ENCODE measurements around the gene SMAP1.

DNA sequence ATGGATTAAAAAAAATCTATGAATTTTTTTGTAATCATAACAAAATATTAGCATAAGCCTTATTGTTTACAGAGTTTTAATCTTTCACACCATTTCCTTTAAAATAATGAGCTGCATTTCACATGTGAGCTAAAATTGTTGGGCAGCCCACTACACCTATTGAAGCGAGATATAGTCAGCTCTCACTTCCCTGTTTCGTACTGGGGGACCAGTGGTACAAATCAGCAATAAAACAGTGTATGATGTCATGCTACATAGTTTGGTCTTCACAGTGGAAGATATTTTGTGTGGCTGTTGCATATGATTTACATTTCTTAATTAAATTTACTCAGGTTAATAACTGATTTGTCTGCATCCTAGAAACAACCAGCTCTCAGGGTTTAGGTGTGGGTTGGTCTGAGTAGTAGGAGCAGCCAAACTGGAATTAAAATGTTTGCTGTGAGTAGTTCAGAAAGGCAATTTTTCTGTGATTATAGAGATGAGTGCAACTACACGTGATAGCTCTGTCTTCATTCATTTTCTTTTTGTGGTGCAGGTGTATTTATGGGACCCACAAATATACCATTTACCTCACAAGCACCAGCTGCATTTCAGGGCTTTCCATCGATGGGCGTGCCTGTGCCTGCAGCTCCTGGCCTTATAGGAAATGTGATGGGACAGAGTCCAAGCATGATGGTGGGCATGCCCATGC, 189.8 kb downstream of the SMAP1 start:
- TF ChIP-seq CTCF (IDR thresholded peaks at IDR 0.05; ENCODE audit: low read depth, low read length) (no peak), POLR2A (IDR thresholded peaks at IDR 0.05; ENCODE audit: extremely low read depth, insufficient read length) (no peak)

Data from NB4 (cell line).